ENCODE results near the gene ABR.
"Not testable (repeated sequence)": the region's sequence is repeated elsewhere in the genome, so short reads cannot be mapped to it uniquely, and the experiment has no call there.

The ABR gene

DNA sequence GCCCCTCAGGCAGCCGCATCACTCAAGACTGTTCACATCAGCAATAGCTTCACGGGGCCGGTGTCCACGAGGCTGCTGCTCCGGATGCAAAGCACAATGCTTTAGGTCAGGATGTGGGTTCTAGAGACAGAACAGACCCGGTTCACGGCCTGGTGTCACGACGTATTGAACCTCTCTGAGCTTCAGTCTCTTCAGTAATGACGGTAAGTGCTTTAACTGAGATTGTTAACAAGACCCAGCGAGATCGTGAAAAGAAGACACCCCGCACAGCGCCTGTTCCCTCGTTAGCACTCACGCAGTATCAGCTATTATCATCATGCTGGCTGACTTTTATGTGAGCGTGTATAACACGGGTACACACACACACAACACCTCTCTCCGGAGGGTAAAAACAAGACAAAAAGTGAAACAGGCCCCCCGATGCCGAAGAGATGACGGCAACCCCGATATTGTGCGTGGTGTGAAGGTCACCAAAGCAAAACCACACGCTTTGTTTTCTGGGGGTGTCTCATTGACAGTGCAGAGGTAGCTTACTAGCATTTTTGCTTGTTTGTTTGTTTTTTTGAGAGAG, 21.4 kb upstream of the ABR start:
- DNase-seq: no peak

DNA sequence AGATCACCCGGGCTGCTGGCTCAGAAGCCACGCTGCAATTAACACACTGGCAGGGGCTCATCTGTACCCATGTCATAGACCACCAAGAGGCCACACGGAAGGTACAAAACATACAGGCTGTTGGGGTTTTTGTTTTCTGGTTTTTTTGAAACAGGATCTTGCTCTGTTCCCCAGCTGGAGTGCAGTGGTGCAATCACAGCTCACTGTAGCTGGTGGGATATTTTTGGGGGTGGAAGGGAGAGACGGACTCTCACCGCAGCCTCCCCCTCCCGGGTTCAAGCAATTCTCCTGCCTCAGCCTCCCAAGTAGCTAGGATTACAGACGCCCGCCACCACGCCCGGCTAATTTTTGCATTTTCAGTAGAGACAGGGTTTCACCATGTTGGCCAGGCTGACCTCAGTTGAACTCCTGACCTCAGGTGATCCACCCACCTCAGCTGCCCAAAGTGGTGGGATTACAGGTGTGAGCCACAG, 19.5 kb upstream of the ABR start:
- DNase-seq: not testable (repeated sequence)

DNA sequence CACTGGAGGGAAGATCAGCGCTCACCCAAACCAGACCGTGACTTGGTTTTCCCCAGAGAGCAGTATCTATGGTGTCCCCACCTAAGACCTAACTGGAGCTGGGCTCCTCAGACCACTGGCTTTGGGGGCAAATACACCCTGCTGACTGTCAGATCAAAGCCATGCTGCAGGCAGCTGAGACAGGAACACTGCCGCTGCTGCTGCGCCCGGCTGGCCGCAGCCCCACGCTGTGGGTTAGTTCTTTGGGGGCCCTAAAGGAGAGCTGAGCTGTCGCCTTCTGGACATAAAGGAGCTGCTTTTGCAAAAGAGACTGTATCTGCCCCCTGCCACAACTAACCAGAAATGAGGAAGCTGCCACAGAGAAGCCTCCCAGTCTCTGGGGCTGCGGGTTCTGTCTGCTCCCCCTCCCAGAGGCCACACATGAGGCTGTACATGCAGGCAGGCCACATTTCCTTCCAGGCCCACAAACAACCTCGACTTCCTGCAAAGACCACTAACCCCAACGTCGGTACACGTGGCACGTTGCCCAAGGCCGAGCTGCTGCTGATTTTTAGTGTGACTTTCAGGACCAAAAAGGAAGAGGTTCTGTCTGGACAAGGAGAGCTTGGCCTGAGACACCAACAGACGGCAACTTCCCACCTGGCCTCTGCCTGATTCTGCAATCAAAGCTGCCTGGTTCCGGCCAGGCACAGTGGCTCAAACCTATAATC, 18.2 kb upstream of the ABR start:
- no peak for DNase-seq

DNA sequence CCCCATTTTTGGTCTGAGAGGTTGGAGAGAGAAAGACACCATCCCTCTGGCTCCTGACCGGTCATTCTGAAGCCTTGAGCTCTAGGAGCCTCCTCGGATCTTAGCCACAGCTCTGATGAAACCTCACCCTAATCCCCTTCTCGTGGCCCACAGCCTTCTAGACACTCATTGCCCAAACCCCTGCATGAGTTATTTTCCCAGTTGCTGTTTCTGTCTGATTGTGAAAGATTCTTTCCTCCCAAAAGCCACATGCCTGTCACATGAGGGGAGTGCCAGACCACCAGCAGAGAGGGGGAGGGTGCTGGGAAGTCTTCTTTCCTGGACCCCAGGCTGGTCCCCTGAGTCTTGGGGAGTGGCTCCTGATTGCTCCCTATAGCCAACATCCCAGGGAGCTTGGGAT, 17.6 kb upstream of the ABR start:
- DNase-seq: no peak

DNA sequence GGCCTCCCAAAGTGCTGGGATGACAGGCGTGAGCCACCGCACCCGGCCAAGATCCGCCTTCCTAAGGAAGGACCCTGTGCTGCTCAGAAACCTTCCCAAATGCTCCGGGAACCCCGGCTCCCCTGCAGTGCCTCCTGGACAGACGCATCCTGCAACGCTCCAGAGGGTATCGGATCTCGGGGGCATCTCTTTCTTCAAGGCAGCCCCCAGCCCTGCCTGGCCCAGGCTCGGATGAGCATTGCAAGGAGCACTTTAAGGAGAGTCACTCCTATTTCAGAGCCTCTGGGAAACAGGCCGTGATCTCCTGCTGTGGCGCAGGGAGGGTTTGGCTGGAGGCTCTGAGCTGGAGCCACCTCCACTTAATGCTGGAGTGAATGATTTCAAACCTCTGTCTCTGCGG, 17.2 kb upstream of the ABR start:
- no peak for DNase-seq

DNA sequence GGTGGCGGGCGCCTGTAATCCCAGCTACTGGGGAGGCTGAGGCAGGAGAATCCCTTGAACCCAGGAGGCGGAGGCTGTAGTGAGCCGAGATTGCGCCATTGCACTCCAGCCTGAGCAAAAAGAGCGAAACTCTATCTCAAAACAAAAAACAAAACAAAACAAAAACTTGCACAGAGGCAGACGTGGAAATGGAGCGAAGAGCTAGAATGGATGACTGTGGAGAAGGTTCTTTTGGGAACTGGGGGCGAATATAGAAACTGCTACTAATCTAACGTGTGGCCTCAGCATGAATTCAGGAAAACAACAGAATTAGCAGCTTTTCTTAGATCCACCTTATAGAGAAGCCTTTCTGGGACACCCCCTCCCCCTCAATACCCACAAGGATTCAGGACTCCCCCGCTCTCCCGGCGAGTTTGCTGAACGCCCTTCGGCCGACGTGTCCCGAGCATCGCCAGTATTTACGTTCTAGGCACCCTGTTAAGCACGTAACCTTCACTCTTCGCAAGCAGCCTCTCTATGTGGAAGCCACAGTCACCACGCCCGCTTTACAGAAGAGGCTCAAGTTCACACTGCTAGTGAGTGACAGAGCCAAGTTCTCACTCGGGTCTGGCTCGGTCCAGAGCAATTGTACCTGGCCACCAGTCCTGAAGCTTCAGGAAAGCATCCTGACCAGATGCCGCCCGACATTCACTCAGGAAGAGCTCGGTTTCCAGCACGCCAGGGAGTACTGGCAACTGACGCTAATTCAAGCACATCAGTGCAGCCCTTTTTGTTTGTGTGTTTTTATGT, 13.3 kb upstream of the ABR start:
- no peak for DNase-seq

DNA sequence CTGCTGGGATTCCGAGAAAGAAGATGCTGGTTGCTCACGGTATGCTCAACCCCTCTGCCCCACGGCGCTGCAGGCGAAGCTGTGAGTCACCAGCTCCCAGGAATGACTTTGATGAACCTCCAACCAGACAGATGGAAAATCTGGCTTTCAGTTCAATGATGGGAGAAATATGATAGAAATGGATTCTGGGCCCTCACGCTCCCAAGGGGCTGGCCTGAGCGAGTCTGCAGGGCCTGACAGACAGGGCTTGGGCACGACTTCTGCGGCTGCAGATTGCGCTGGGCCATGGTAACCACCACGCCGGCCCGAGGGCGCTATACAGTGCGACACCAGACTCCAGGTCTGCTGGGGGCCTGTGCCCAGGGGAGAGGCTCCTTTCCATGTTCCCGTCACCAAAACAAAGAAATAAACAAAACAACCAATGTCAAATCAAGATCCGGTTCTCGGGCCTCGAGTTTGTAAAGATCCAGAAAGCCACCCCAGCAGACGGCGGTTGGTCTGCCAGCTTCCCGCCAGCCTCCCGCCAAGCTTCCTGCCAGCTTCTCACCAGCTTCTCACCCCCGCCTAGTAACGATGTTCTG, 11.1 kb upstream of the ABR start:
- no peak for DNase-seq

DNA sequence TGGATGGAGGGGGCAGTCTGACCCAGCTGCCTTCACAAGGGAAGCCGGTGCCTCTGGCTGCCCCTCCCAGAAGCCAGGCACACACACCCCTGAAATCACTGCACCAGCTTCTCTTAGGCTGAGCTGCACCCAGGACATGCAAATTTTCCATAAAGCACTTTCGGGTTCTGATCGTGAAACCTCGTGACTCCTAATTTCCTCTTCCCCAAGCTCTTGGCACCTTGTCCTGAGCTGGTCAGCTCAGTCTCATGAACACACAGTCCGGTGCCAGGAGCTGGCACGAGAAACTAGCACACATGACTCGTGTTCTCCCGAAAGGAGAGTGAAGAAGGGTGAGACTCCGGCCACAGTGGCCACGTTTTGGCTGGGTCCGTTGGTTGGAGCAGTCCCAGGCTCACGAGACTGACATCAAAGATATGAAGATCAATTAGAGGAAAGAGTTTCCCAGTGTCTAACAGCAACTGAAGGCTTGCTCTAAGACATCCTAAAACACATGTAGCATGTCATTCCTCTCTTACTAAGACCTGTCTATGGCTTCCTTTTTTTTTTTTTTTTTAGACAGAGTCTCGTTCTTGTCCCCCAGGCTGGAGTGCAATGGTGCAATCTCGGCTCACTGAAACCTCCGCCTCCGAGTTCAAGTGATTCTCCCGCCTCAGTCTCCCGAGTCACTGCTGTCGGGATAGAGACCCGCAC, 9.2 kb upstream of the ABR start:
- DNase-seq: no peak

DNA sequence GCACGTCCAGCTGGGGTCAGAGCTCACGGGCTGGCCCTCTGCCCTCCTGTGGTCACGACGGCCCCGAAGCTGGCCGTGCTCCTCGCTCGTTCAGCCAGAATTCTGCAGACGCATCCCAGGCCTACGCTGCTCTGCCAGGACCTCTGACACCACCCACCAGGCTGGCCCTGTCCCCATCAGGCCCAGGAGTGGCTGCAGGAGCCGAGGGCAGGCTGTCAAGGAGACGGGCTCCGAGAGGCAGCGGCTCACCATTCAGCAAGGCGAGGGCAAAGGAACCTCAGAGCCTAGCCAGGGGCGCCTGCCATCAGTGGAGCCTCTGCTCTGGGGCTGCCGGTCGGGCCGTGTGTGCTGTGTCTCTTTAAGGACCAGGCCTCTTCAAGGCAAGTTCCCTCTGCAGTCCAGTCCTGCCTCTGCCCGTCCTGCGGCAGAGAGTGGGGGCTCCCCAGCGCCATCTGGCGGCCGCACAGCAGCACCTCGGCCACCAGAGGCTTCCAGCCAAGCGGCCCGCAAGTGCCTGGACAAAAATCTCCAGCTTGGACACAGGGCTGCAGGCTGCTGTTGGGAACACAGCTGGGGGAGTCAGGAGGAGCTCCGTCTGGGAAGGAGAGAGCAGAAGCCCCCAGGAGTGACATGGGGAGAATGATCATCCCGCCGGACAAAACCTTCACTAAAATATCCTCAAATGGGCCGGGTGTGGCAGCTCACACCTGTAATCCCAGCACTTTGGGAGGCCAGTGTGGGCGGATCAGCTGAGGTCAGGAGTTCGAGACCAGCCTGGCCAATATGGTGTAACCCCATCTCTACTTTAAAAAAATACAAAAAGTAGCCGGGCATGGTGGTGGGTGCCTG, 7.4 kb upstream of the ABR start:
- DNase-seq: no peak

DNA sequence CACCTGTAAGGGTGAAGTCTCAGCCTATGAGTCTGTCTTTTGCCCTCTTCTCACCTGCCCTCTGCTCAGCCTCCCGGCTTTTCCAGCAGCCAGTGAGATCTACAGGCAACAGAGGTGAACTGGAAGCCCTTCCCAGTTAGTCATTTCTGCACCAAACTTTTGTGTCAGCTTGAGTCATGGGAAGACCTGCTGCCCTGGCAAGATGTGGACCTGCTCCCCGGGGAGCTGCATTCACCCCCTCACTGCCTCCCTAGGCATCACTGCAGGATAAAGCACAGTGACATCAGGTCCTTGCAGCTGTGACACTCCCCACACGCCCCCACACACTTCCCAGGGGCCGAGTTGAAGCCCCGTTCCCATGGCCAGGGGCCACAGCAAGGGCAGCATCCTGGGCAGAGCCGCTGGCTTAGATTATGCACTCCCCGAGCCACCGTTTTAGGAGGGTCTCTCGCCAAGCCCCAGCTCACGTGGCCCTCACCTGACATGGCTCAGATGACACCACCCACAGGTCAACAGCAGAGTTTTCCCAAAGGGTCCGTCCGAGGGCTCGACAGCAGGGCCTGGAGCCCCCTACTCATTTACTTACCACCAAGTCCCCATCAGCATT, 6.5 kb upstream of the ABR start:
- no peak for DNase-seq

DNA sequence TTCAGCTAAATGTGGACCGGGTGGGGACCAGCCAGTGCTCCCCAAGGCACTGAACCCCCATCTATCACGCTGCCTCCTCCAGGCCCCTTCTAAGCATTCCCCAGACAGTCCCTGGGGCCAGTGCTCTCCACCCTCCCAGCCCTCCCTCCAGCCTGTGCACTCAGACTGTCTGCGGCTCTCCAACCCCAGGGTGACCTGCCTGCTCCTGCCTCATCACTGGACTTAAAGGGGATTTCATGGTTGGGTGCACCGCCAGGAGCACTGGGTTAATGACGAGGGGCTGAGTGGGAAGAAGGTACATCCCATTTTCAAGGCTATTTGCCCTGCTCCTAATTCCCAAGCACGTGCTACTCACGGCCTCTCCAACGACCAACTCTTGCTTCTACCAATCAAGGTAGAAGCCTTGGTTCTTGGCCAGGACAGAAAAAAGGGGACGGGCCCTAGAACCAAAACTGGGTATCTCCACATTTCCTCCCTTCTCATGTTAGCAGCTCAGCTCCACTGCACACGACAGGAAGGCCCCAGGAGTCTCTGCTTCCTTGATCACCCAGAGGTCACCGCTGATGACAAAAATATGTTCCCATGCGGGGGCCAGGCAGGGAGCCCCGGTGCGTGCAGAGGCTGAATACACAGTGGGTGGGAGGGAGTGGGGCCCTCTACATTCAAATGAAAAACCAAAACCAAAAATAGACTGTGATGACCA, 3.5 kb upstream of the ABR start:
- peak; percentile 32 for DNase-seq

DNA sequence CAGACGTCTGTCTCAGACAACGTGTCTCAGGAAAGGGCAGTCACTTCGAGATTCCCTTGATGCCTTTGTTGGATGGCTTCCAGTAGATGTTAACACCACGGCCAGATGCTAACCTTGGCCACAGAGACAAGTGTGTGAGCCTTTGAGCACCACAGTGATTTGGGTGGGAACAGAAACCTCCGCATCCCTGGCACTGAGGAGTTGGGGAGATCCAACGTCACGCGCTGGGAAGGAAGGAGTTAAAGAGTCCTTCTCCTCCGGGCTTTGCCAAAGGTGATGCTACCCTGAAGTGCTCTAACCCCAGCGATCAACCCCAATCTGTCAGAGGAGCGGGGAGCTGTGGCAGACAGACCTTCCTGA, 3.0 kb upstream of the ABR start:
- no peak for DNase-seq

DNA sequence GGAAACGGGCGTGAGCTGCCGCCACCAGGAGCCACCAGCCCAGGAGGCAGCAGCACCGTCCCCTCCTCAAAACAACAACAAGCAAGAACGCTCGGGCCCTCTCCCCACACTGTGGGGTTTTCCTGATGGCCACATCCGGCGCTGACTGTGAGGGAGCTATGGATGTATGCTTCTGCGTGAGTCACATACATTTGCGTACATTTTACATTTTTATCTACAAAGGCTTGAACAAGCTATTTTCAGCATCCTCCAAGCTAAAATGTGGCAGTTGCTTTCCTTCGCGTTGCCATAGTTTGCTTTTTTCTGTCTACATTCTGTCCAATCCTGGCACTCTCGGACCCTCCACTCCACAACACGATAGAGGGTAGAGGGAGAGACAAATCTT, 2.0 kb upstream of the ABR start:
- DNase-seq: no peak

DNA sequence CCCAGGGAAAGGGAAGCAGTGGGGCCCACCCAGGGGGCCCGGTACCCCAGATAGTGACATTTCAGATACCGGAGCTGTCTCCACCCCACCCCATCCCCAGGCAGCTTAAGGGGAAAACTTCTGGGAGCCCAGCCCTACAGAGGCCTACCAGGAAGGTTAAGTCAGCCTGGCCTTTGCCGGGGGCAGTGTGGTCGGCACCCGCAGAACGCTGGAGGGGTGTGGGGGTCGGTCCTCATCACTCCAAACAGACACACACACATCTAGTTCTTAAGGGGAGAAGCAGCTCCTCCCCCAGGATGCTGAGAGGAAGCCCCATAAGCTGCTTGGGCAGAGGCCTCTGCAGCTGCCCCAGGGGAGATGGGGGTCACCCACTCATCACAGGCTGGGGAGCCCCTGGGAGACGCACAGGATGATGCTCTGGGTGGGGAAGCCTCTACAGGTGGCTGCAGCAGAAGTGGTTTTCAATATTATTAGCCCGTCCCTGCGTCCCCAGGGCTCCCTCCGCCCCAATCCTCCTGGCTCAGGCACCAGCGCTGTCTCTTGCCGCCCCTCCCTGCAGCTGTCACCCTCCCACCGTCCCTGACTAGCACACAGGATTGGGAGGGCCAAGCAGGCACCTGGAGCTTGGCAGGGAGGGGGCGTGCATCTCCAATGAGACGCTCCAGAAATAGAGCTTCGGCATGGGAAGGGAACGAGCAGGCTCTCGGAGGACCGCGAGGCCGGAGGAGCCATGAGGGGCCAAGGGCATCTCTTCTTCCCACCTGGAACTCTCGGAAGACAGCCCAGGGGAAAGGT, 1.4 kb upstream of the ABR start:
- no peak for DNase-seq

DNA sequence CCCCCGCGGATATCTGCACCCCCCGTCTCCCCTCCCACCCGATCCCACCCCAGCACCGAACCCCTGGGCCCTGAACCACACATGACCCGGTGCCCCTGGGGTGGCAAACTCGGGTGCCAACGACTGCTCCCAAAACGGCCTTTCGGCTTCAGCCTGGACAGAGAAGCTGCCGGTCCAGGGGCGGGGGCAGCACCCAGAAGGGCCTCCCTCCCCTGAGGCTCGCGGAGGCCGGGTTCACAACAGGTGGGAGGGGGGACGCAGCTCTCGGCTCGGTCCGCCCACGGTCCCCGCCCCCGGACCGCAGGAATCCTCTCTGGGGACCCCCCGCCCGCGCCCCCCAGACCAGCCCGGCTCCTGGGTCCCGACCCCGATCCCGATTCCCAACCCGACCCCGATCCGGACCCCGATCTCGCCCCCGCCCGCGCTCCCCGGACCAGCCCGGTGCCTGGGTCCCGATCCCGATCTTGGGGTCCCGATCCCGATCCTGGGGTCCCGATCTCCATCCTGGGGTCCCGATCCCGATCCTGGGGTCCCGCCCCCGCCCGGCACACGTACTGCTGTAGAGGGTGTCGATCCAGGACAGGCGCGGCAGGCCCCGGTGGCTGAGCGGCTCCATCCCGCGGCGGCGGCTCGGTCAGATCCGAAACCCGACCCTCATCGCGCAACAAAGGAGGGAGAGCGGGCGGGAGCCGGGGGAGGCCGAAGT, 516 bp downstream of the ABR start:
- DNase-seq: no peak

DNA sequence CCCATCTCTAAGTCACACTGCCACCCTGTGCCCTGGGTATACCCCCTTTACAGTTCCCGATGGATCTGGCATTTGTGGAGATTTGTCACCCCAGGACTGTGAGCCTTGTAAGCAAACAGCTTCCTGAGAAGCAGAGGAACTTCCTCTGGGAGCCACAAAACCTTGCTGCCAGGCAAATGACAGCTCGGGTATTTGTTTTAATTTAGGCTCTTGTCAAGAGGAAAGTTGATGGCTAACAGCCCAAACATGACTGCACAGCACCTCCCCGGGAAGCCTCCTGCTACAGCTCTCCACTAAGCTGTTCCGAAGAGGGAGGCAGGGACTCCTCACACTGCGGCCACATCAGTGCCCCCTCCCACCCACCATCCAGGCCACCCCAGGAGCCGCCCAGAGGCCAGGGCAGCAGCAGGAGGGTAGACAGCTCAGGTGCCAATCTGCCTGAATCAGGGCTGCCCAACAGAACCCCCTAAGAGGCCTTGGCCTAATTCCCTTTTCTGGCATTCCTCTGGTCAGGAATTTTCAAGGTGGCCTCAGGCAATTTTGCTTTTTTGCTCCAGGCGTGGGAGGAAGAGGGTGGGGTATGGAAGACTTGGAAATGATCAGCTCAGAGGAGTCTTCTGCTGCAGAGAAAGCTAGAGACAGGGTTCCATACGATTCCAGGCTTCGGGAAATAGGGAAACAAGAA, 2.6 kb downstream of the ABR start:
- no peak for DNase-seq

DNA sequence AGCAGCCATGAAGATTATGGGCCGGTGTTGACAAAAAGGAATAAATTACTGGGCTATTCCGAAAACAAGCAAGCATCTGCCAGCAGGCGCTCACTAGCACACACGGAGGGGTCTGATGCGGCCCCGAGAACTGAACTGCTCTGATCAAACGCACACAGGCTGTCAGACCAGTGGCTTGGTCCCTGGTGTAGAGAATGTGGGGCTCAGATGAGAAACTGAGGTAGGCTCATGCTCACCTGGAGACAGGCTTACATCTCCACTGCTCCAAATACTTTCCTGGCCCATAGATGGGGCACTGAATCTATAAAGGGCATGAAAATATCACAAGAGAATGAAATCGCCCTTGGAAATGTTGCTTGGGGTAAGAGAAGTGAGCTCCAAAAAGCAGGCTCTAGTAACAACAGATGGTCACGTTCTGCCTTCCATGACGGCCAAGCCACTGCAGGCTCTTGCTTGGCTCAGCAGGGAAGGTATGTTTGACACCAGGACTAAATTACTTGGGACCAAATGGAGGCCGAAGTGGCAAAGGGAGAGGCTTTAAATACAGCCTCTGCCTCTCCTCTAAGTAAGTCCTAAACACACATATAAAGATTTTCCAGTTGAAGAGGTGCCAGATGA, 5.4 kb downstream of the ABR start:
- DNase-seq: no peak

DNA sequence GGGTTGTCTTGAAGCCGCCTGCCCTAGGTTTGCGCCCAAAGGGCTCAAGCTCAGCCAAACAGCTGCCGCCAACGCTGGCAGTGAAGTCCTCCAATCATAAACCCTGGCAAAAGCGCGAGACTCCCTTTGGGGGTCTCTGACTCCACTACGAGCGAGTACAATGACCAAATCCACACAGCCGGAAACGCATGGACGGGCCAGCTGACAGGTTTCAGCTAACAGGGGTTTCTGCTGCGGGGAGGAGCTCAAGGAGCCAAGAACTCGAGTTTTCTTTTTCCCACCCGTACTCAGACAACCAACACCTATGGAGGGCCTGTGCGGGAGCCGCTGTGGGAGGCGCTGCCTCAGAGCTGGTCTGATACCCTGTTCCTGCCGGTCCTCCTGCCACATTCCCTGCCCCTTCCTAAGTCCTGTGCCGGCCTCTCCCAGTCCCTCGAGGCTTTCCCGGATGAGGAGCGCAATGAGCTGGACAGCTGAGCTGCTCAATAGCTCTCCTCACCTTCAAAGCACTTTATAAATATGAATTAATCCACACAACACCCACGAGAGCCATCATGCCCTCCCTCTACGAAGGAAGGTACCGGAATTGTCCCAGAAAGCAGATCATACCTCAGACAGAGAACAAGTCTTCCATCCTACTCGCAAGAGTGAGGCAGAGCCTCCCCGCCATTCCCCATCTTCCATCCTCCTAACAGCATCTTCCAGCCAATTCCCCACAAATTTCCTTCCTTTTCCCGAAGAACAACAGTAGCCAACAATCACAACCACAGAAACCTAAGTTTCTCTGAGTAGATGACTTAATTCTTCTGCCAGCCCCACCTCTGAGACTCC, 6.1 kb downstream of the ABR start:
- no peak for DNase-seq

Data from DMS79 (cell line).